ENCODE data around the gene COPZ2.
"Not testable (repeated sequence)": the region's sequence is repeated elsewhere in the genome, so short reads cannot be mapped to it uniquely, and the experiment has no call there.

Gene COPZ2

DNA sequence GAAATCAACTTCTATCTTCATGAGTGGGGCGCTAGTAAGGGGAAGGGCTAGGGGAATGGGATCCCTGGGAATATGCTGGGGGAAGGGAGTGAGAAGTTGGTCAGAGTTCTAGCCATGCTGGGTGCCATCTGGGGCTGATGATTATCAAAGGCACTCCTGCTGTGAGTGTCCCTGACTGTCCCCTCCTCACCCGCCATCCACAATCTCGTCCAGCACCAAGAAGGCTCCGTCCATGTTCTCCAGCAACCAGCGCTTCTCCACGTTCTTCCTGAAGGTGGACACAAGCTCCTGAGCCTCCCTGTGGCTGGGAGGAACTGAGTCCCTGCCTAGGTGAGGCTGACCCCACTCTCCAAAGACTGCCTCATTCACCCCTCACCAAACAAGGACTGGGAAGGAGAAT is 5.6 kb downstream of the COPZ2 start:
- no peak for DNase-seq (ENCODE audit: low read depth in 4 of 4, low spot score in 1 of 4)

DNA sequence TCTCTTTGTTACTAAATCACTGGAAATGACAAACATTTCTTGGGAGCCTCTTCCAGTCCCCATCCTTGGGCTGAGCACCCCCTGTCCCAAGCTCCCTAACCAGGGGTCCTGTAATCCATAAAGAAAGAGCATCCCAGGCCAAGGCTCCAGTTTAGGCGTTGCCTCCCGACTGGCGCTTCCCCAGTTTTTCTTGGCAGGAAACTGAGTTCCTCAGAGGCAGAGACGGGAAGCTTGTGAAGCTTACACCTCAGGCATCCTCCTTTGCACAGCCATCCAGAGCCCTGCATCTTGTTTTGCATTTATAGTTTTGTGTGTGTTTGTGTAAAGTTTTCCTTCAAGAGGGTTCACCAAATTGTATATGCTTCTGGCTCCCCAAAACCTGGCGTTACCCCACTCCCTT is 7.1 kb downstream of the COPZ2 start:
- DNase-seq (ENCODE audit: low read depth in 4 of 4, low spot score in 1 of 4), result no peak

DNA sequence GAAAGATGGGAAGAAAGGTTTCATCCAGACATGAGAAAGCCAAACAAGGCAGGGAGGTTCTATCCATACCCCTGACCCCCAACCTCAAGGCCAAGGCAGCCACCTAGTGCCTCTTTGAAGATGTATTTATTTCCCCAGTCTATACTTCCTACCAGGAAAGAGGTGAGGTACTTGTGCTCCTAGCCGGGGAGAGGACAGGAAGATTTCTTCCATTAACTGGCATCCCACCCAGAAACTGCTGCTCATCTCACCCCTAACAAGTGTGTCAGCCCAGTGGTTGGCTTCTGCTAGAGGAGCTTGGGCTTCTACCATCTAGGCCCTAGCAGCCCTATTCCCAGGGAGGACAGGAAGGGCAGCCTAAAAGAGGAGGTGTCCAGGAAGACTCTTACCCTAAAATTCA is 8.9 kb downstream of the COPZ2 start:
- DNase-seq (ENCODE audit: low read depth in 4 of 4, low spot score in 1 of 4), result no peak

DNA sequence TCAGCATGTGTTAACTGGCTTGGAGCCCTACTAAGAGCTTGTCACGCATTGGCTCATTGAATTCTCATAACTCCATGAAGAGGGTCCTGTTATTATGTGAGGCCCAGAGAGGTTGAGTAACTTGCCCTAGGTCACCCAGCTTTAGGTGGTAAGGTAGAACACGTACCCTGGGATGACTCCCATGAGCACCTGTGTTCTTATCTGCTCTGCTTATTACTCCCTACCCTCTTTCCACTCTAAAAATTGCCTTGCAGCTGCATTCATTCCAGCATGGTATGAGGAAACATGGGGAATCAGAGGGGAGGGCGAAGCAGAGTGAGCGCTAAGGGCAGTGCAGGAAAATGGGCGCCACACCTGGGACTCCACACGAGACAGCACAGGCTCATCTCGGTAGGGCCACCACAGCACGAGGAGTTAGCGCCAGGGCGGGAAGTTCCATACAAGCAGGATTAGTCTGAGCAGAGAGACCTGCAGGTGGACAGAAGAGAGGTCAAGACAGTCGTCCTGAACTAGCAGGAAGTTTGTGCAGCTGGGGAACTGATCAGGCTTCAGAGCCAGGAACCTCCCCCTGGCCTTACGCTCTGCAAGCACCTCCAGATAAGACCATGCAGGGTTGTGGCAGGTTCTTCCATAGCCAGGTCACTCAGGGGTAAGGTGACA is 10.1 kb downstream of the COPZ2 start:
- DNase-seq (ENCODE audit: low read depth in 4 of 4, low spot score in 1 of 4), result no peak

DNA sequence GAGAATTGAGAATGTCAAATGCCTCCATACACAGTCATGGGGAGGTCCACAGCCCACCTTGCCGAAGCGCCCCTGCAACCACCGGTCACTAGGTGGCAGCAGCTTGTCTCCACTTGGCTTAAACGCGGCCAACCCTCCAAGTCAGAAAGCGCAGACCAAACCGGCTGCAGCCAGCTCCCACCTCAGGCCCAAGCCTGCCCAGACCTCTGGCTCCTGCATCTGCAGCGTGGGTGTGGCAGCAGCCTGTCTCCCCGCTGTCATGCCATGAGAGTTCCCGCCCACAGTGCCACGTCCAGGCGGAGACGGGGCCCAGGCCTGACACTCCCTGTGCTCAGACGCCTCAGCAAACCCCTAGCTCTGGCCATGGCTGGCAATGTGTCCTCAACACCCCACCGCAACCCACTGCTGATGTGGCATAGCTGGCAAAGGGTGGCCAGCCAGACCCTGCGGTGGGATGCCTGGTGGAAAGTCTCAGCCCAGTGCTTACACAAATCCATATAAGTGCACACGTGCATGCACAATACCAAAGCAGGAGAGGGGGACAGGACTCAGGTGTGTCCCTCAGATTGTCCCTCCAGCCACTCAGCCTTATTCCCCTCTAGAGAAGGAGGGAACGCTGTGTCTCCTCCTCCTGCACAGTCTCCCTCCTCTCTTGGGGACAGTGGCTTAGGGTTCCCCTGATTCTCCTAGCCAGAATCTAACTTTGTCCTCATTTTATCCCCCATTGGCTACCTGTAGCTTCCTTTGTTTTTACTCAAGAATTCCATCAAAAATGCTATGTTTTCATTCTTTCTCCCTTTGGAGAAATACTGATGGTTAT is 10.9 kb downstream of the COPZ2 start:
- peak in 2 of 4 experiments; percentile 54 to 58 for DNase-seq (ENCODE audit: low read depth in 4 of 4, low spot score in 1 of 4)

DNA sequence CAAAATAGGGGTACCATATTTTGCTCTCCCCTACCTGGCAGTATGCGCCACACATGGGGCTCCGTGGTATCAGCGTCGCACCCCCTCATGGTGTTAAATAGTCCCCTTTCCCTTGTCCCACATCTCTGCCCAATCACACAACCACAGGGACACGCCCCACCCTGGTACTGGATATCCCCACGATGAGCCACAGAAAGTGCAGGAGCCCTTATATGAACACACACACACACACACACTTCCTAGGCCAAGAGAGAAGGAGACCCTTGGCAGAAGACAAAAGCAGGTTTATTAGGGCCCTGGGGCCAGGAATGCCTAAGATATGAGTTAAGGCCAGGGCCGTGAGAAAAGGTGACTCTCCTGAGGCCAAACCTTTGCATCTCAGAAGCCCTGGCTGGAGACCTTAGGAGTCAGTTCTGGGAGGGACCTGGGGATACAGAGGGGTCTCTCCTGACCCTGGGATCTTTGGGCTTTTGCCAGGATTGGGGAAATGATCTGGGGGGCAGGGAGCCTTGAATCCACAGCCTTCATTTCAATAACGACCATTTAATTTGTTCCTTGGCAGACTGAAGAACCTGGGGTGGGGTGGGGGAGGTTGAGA is 11.6 kb downstream of the COPZ2 start:
- DNase-seq (ENCODE audit: low read depth in 4 of 4, low spot score in 1 of 4), result no peak

DNA sequence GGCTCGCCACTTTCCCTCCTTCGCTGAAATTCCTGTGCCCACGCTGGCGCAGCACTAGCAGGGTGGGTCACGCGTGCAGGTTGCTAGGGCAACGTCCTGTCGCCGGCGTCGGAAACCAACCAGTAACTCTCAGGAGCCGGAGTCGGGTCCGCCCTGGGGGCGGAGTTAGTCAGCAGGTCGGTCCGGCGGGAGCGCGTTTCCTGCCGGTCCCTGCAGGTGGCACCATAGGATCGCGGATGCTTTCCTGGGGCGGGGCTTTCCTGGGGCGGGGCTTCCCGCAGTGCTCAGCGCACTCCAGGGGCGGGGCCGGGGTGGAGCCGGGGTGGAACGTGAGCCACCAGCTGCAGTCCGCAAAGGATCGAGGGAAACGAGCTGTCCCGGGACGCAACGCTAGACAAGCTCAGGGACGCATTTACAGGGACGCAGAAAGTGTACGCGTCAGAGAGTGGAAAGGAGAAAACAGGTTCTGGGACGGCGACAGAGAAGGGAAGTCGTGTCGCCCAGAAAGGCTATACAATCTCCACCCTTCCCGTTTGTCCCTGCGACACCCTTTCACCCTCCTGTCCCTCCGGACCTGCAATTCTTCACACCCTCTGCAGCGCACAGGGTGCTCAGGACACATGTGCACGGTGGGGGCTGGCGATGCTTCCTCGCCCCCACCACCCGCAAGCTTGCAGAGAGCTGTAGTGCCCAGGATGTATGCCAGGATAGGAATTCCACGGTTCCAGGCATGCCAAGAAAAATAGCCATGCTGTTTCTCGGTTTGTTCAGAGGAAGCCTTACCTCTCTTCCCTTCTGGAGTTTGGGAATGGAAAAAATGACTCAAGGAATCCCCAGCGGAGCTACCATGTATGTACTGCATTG is 12.3 kb downstream of the COPZ2 start:
- peak; percentile 95 to 99 (median 97) for DNase-seq (ENCODE audit: low read depth in 4 of 4, low spot score in 1 of 4)

DNA sequence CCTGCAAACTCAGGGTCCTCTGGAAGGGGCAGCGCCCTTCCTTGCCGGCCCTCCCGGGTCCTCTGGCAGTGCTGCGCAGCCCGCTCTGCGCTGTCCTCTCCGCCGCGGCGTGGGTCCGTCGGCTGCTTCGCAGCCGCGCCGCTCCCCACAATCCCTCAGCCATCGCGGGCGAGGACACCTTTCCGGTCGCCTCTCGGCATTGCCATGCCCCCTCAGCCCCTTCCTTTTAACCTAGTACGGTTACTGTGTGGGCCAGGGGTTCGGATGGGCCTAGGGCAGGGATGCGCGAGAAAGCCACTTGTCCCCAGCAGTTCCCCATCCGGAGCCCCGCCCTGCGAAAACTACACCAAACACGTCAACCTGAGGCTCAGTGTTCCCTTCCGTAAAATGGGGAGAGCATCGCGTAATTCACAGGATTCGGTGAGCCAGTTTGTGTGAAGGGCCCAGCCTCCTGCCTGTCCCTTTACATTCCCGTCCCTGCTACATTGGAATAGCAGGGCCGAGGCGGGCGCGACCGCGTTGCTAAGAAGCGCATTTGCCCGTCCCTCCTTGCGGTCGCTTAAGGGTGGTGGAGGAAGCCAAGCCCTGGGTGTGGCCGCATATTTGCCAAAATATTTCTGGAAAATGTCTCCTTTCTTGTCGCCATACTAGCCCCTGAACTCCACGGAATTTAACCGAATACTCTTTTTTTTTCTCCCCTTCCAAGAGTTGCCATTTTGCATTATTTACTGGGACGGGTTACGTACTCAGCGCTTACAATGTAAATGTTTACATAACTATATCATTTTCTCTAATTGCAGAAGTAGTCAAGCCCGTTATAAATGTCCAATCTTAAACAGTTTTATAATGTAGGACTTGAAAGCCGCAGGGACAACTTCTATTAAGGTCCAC is 13.2 kb downstream of the COPZ2 start:
- no peak for DNase-seq (ENCODE audit: low read depth in 4 of 4, low spot score in 1 of 4)

DNA sequence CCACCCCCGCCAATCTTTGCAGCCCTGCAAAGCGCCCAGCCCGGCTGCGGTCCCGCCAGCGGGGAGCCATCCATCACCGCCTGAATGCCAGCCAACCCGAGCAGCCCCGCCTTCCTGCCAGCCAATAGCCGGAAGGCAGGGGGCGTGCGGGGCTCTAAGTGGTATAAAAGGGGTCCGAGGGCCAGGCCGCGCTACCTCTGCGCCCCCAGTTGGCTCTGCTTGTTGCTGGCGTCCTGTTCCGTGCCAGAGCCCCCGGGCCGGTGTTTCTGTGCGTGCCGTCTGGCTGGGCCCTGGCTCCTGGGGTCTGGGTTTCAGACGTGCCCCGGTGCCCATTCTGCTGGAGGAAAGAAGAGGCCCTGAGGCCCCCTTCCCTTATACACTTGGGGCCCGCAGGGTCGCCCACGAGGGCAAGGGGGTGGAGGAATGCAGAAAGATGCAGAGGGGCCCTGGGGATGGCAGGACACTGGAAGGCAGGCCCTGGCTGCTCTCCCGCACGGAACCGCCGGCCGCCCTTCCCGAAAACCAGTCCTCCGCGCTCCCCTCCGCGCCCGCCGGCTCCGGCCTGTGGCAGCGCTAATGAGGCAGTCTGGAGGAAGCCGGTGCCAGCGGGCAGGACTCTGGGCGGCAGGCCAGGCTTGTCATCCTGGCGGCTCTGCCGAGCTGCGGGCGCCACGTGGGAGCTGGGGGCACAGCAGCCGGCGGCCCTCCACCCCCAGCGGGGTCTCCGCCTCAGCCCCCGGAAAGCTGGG is 14.0 kb downstream of the COPZ2 start:
- peak in 1 of 4 experiments; percentile 27 for DNase-seq (ENCODE audit: low read depth in 4 of 4, low spot score in 1 of 4)

DNA sequence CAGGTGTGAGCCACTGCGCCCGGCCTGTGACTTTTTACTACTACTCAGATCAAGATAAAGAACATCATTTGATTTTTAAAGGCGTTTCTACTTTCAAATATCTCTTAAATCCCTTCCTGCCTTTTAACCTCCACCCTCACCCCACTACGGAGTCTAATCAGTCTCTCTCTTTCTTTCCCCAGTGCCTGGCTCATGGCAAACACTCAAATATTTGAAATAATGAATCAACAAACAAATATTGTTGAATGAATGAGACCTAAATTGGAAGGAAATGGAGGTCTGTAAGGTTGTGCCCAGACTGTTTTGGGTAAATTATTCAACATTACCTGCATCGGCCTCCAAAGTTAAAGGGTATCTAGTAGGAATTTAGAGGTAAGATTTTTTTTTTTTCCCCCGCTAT is 14.7 kb downstream of the COPZ2 start:
- DNase-seq (ENCODE audit: low read depth in 4 of 4, low spot score in 1 of 4), result no peak

DNA sequence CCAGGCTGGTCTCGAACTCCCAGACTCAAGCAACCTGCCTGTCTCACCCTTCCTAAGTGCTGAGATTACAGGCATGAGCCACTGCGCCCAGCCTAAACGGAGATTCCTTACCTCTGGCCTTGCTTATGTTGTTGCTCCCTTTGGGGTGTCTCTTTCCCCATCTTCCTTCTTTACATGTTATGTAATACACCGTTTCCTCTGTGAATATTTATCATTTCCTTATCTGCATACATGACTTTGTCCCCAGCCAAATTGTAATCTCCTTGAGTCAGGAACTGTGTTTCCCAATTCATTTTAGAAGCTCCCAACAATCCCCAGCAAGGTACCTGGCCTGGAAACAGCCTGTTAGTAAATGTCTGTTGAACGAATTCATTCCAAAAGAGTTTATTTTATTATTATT is 15.7 kb downstream of the COPZ2 start:
- no peak for DNase-seq (ENCODE audit: low read depth in 4 of 4, low spot score in 1 of 4)

DNA sequence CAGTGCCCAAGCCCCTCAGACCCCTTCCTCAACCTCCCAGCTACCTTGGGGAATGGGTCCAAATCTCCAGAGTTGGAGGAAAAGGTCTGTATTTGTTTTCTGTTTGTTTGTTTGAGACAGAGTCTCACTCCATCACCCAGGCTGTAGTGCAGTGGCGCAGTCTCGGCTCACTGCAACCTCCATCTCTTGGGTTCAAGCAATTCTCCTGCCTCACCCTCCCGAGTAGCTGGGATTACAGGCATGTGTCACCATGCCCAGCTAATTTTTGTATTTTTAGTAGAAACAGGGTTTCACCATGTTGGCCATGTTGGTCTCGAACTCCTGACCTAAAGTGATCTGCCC is 19.8 kb downstream of the COPZ2 start:
- not testable (repeated sequence) for DNase-seq (ENCODE audit: low read depth in 4 of 4, low spot score in 1 of 4)

DNA sequence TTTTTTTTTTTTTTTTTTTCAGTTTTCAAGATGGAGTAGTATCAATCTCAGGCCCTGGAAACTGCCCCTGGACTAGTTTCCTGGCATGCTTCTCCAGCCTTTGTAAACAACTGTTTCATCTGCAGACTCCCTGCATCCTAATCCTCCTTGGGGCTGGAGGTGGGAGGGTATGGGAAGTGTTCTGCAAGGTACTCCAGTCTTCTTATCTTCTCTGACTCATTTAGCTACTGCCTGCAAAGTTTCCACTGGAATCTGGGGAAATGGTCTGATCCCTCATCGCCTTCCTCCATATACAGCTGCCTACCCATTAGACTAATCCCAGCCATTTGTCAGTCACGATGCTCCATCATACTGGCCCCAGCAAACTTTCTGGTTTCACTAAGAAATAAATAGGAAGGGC is 21.5 kb downstream of the COPZ2 start:
- DNase-seq (ENCODE audit: low read depth in 4 of 4, low spot score in 1 of 4), result no peak

DNA sequence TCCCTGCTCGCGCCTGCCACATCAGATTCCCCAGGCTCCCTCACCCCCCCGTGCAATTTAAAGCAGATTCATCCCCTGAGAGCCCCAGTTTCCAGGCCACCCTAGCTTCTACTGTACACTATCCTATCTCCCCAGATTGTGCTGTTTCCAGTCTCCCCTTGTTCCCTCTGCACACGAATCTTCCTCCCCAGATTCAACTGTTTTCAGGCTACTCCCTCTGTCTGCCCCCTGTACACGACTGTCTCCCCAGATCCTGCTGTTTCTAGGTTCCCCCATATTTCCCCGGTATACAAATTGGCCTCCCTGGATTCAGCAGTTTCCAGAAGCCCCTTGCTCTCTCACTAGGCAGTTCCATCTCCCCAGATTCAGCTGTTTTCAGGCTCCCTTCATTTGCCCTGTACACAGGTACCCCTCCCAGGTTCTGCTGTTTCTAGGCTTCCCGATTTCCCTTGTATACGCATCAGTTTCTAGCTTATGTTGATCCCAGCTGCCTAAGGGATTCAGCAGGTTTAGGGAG is 22.9 kb downstream of the COPZ2 start:
- DNase-seq (ENCODE audit: low read depth in 4 of 4, low spot score in 1 of 4), result no peak

DNA sequence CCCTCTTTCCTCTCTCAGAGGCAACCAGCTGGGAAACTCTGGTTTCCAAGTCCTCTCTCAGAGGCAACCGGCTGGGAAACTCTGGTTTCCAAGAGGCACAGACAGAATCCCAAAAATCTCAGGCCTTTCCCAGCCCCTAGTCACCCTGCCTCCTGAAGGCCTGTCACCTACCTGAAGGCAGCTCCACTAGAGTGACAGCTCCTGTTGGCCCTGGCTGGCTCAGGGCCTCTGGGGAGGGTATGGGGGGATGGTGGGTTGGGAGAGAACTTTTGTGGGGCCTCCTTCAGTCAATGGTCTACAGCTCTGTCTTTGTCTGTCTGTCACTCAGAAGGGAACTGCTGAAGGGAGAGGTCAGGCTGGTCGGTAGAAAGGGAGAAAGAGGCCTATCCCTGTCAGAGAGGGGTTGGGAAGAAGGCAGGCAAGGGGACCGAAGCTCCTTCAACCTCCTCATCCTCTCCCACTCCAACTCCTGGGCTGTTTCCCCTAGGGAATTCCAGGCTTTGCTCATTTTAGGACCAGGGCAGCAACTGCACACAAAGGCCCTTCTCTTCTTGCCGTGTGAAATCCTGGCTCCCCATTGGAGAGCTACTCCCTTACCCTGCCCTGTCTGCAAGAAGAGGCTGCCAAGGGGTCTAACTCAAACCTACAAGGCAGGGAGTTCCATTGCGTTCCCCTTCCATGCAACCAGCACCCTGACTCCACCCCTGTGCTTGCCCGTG is 23.6 kb downstream of the COPZ2 start:
- no peak for DNase-seq (ENCODE audit: low read depth in 4 of 4, low spot score in 1 of 4)

DNA sequence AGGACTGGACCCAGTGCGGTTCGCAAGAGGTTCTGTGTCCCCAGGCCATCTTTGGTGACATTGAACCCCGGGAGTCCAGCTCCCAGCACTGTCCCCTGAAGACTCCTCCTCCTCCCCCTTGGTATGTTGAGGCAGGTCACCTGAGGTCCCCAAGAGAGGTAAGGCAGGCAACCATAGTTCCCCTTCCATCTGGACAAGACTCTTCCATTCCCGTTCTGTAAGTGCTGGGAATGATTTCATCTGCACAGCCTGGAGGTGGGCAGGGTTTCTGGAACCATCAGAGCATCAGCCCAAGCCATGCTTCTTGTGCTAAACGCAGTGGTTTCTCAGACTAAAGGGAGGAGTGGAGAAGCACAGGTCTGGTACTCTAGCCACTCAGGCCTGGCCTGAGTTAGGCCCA is 24.9 kb downstream of the COPZ2 start:
- DNase-seq (ENCODE audit: low read depth in 4 of 4, low spot score in 1 of 4), result no peak

DNA sequence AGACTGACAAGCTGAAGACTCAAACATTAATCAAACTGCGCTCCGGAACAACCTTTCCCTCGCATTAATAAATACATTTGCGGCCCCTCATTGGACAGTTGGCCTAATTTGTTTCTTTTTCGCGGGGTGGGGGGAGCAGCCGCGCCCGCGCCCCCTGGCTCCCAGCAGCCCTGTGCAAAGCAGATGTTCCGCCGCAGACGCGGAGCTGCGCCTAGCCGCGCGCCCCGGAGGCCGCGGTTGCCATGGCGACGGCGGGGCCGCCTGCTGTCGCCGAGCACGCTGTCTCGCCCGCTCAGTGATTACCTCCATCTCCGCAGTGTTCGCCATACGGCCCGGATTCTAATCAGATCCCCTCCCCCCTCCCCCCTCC is 25.5 kb downstream of the COPZ2 start:
- DNase-seq (ENCODE audit: low read depth in 4 of 4, low spot score in 1 of 4), result peak in 1 of 4 experiments; percentile 56

DNA sequence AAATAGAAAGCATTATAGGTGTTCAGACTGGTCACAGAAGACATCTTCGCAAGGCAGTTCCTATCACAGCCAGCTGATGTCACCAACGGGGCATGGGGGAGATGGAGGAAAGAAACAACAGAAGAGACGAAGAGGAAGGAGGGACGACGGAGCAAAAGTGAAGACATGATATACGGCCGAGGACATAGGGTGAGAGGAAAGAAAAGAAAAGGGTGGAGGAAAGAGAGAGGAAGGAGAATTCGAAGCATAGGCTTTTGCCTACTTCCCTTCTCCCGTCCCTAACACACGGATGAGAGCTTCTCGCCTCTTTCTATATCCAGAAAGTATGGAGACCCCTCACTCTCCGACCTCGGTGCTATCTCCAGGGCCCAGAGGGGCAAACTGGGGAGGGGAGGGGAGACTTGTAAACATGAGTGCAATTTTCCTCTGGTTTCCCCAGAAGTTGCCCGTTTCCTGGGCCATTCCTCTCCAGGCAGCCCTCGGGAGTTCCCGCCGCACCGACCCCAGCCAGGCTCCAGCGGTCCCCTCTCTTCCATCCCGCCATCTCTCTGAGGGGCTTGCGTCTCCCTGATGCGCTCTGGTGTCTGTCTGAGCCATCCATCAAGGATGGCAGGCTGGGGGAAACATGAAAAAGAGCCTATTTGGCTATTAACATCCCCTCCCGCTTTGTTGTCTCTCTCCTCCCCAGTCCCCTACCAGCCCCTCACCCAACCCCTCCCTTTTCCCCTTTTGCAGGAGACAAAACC is 26.0 kb downstream of the COPZ2 start:
- DNase-seq (ENCODE audit: low read depth in 4 of 4, low spot score in 1 of 4), result peak in 1 of 4 experiments; percentile 27

All from stimulated activated CD4-positive, alpha-beta T cell treated with anti-CD3 and anti-CD28 coated beads, Interleukin-1b, Interleukin-23, amount 100 ng/mL, for 24 hours (primary cell).